ENCODE measurements around the gene AMOTL2. TPM values are rescaled to one million over a fixed set of nuclear protein-coding genes. Genes with fewer than 3 reads are reported as not detected.

The AMOTL2 gene
- total and polyA plus RNA-seq, 2 donors (not counting 3 experiments of a cell fraction or from before 2014, with no cell fraction given): 130 to 145 TPM

DNA sequence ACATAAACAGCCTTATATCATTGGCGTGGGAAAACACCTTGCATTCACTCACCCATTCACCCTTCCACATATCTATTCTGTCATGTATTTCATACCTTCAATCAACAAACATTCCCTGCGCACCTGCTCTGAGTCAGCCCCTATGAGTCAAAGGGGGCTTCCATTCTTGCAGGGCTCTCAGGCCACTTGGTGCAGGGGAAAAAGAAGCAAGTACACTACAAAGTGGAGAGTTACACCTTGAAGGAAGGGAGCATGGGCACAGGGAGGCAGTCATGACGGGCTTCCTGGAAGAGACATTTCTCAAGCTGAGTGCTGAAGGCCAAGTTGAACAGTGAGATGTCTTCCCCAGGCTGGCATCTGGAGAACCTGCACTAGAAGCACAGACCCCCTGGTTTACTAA lies 4.6 kb upstream of the AMOTL2 start:
- Histone ChIP-seq H3K36me3 (ENCODE audit: control insufficient read depth in 2 of 2, extremely low read depth in 1 of 2, insufficient read depth in 2 of 2, low read length in 2 of 2) (no peaks in the 10 kb centered on the region), H3K79me2 (ENCODE audit: control insufficient read depth, insufficient read depth, low read length) (peaks cover 4% of the 10 kb centered on the region), H3K9me1 (replicated peaks; ENCODE audit: control insufficient read depth, extremely low read depth, insufficient read depth, low read length) (no peaks in the 10 kb centered on the region), H4K20me1 (replicated peaks; ENCODE audit: control insufficient read depth, extremely low read depth, insufficient read depth, low read length) (no peaks in the 10 kb centered on the region), H3K27ac (ENCODE audit: insufficient read depth, low read depth, low read length) (no peak overlapping the region), H2AFZ (ENCODE audit: low read depth, low read length) (no peak overlapping the region), H3K4me3 (replicated peaks in 1 of 3; ENCODE audit: insufficient read depth in 1 of 3, low read depth in 1 of 3, low read length in 3 of 3) (no peak overlapping the region), H3K27me3 (ENCODE audit: control insufficient read depth in 2 of 2, insufficient read depth in 2 of 2, low read length in 2 of 2) (peaks cover 2 to 4% of the 10 kb centered on the region in 2 experiments), H3K9ac (replicated peaks; ENCODE audit: extremely low read depth, insufficient read depth, low read length) (no peak overlapping the region), H3K9me3 (replicated peaks; ENCODE audit: control insufficient read depth, insufficient read depth, low read length) (no peaks in the 10 kb centered on the region), H3K4me2 (ENCODE audit: insufficient read depth, low read length) (no peak overlapping the region), H3K4me1 (ENCODE audit: control insufficient read depth, extremely low read depth, insufficient read depth, low read length) (peaks cover 17% of the 10 kb centered on the region)
- CTCF ChIA-PET: interaction anchor here (1.0 to 6.0 kb wide), 16 partner anchors 9 to 181 kb away, joined by 3 to 60 read pairs (median 4); no protein-coding TSS in a partner anchor
- POLR2A ChIA-PET: interaction anchor here (0.5 to 1.2 kb wide), 2 partner anchors 15 to 27 kb away, joined by 3 to 7 read pairs; no protein-coding TSS in a partner anchor
- TF ChIP-seq FOS (IDR thresholded peaks at IDR 0.05; ENCODE audit: borderline replicate concordance, insufficient read depth, low read length) (no peak), CTCF (IDR thresholded peaks at IDR 0.05; ENCODE audit: extremely low read depth in 1 of 2, insufficient read depth in 1 of 2, low read depth in 1 of 2, low read length in 2 of 2) (no peak), JUN (IDR thresholded peaks at IDR 0.05; ENCODE audit: borderline replicate concordance, insufficient read depth, insufficient read length, low read depth) (no peak), EZH2 (IDR thresholded peaks at IDR 0.05; ENCODE audit: borderline replicate concordance, low read depth, low read length, severe bottlenecking) (no peak), POLR2A (IDR thresholded peaks at IDR 0.05; ENCODE audit: low read depth, low read length) (no peak), MYC (IDR thresholded peaks at IDR 0.05; ENCODE audit: low read depth, low read length) (no peak), GATA2 (IDR thresholded peaks at IDR 0.05; ENCODE audit: insufficient read depth, insufficient read length, low read depth, low read length) (no peak)
- TF ChIP-seq, protein P1, sequence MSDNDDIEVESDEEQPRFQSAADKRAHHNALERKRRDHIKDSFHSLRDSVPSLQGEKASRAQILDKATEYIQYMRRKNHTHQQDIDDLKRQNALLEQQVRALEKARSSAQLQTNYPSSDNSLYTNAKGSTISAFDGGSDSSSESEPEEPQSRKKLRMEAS (IDR thresholded peaks at IDR 0.05; ENCODE audit: insufficient read depth, insufficient read length): no peak
- DNase-seq (ENCODE audit: low read depth, low spot score) (no peak), FAIRE-seq (no peak)
- intact Hi-C loops (cut with micrococcal nuclease) (loop anchor here (1.0 kb wide), 3 partner anchors 66 to 95 kb away; no protein-coding TSS in a partner anchor), dilution Hi-C loops (cut with MboI; ENCODE audit: extremely low pct_ligation_motif_present, low sequenced_read_pairs) (no loop called here)
- no TSS peak for BruUV-seq (replicated peaks)

Measured in endothelial cell of umbilical vein (primary cell).